HG03139 (cell line): ENCODE measurements around the gene HOMEZ.
"Not testable (repeated sequence)": the region's sequence is repeated elsewhere in the genome, so short reads cannot be mapped to it uniquely, and the experiment has no call there.

Experiments used
- ATAC-seq: cut with Tn5 transposase; IDR thresholded peaks from one replicate; pipeline ENCODE4 v1.9.1; 2021; ENCODE audit not compliant: unreplicated experiment

HOMEZ gene

GRCh38 chr14:23232241-23232808 lies 53.6 kb downstream of the HOMEZ start:
- not testable (repeated sequence) for ATAC-seq

GRCh38 chr14:23228812-23229211 lies 57.1 kb downstream of the HOMEZ start:
- no peak for ATAC-seq

- no peak for ATAC-seq
These were observed 58.4 kb downstream of the HOMEZ start for GRCh38 chr14:23227566-23227965.

- ATAC-seq = not testable (repeated sequence)
These were observed 61.0 kb downstream of the HOMEZ start for GRCh38 chr14:23224958-23225357.
